A673 (cell line): Measurements from ENCODE around the gene ZMYND8.

ENCODE experiments used
- EZH2 ChIP-seq: fragments of 200-600 bp; sonication (generic); IDR thresholded peaks from 2 replicates; pipeline ENCODE4 v1.6.1; 2017; ENCODE audit warnings: borderline replicate concordance, low read depth, mild to moderate bottlenecking, mixed read lengths, antibody characterized with exemption, low read length; ENCODE audit not compliant: poor library complexity, severe bottlenecking
- TF ChIP-seq, protein P1 (sequence below): fragments of 300-800, 200-600 bp; sonication (generic); conservative IDR thresholded peaks from 2 replicates; pipeline ENCODE4 v1.5.1; 2017; ENCODE audit warnings: low read depth, mild to moderate bottlenecking, antibody characterized with exemption, low read length, moderate library complexity, mixed read lengths

DNA sequence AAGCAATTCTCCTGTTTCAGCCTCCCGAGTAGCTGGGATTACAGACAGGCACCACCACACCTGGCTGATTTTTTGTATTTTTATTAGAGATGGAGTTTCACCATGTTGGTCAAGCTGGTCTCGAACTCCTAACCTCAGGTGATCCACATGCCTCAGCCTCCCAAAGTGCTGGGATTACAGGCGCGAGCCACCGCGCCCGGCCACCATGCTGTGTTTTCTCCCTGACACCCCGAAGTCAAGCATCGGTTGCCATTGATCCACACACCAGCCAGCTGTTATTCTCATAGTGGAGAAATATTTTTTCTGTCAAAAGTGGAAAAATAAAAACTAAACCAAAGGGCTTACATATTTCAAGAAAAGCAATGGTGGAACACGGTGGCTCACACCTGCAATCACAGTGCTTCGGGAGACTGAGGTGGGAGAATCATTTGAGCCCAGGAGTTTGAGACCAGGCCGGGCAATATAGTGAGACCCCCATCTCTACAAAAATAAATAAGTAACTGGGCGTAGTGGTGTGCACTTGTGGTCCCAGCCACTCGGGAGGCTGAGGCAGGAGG lies 157.4 kb downstream of the ZMYND8 start:
- TF ChIP-seq, protein P1, sequence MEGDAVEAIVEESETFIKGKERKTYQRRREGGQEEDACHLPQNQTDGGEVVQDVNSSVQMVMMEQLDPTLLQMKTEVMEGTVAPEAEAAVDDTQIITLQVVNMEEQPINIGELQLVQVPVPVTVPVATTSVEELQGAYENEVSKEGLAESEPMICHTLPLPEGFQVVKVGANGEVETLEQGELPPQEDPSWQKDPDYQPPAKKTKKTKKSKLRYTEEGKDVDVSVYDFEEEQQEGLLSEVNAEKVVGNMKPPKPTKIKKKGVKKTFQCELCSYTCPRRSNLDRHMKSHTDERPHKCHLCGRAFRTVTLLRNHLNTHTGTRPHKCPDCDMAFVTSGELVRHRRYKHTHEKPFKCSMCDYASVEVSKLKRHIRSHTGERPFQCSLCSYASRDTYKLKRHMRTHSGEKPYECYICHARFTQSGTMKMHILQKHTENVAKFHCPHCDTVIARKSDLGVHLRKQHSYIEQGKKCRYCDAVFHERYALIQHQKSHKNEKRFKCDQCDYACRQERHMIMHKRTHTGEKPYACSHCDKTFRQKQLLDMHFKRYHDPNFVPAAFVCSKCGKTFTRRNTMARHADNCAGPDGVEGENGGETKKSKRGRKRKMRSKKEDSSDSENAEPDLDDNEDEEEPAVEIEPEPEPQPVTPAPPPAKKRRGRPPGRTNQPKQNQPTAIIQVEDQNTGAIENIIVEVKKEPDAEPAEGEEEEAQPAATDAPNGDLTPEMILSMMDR, result no peak
- TF ChIP-seq EZH2, result no peak
